A549 (cell line): Measurements from ENCODE around the gene DTNB. TPM values are rescaled to one million over a fixed set of nuclear protein-coding genes. Genes with fewer than 3 reads are reported as not detected.

ENCODE experiments used
- ATAC-seq, 2 experiments: fragments of 200-7000 bp in 1 of 2; fragments of >200 bp in 1 of 2; cut with Nextera tagmentation in 1 of 2; cut with Tn5 transposase in 1 of 2; 3 replicates each; pipeline versions ENCODE4 v1.8.0 to v1.9.1; 2018 to 2020; ENCODE audit warnings: mild to moderate bottlenecking in 1 of 2, moderate library complexity in 1 of 2
- CTCF ChIA-PET: fragments of 300-600 bp; sonication (Branson Sonifier 250); formaldehyde crosslinking; extraction: SDS; loops from one replicate; lab custom pipeline; 2021; ENCODE audit warnings: antibody characterized with exemption, inconsistent platforms; lab: Yijun Ruan, JAX
- POLR2A ChIA-PET: fragments of 350-600 bp; formaldehyde crosslinking; extraction: SDS; loops from one replicate; lab custom pipeline; 2021; ENCODE audit warnings: antibody characterized with exemption, inconsistent platforms; lab: Yijun Ruan, JAX
- DNase-seq, 2 experiments: peaks; one replicate each; pipeline versions ENCODE4 v3.0.0 to v3.0.0-alpha.2; 2011 to 2016; ENCODE audit warnings: low read depth in 1 of 2, low spot score in 1 of 2
- FAIRE-seq: peaks from 2 replicates; lab custom pipeline; 2011; peaks lifted over from hg19 to GRCh38; lab: Jason Lieb, UNC
- H3K27ac ChIP-seq, 2 experiments: fragments of >200 bp; sonication (Bioruptor Twin); formaldehyde crosslinking; 3 replicates each; pipeline ENCODE4 v1.5.1; 2016 to 2017
- H3K4me1 ChIP-seq: fragments of >200 bp; sonication (Bioruptor Twin); formaldehyde crosslinking; 3 replicates; pipeline ENCODE4 v1.6.1; 2016
- H3K4me2 ChIP-seq: fragments of >200 bp; sonication (Bioruptor Twin); formaldehyde crosslinking; 3 replicates; pipeline ENCODE4 v1.6.1; 2016
- H3K4me3 ChIP-seq: fragments of >200 bp; sonication (Bioruptor Twin); formaldehyde crosslinking; 3 replicates; pipeline ENCODE4 v1.5.1; 2016
- H3K9me3 ChIP-seq: fragments of >200 bp; sonication (Bioruptor Twin); formaldehyde crosslinking; 3 replicates; pipeline ENCODE4 v1.6.1; 2016
- CBX2 ChIP-seq: fragments of 200-600 bp; sonication (generic); IDR thresholded peaks from 2 replicates; pipeline ENCODE4 v1.6.1; 2016; ENCODE audit warnings: low read depth, mild to moderate bottlenecking, borderline replicate concordance
- CHD2 ChIP-seq: fragments of 150-350 bp; IDR thresholded peaks from 2 replicates; pipeline ENCODE4 v1.6.1; 2014; ENCODE audit warnings: low read length; ENCODE audit not compliant: partially characterized antibody
- E2F6 ChIP-seq: IDR thresholded peaks from 2 replicates; pipeline ENCODE4 v1.6.1; 2012; ENCODE audit warnings: low read depth, borderline replicate concordance
- EHF ChIP-seq: fragments of 250-450 bp; sonication (Bioruptor Pico); IDR thresholded peaks from 2 replicates; pipeline ENCODE4 v1.5.0; 2020; ENCODE audit warnings: mild to moderate bottlenecking
- EP300 ChIP-seq, 2 experiments: fragments of >200 bp; sonication (Bioruptor Twin); formaldehyde crosslinking; IDR thresholded peaks; 2 replicates in 1 of 2; 3 replicates in 1 of 2; pipeline ENCODE4 v1.6.1; 2016 to 2017
- FOSB ChIP-seq: fragments of 250-450 bp; sonication (Bioruptor Pico); IDR thresholded peaks from 2 replicates; pipeline ENCODE4 v1.5.0; 2020; ENCODE audit warnings: mild to moderate bottlenecking, moderate library complexity
- GATA3 ChIP-seq: IDR thresholded peaks from 2 replicates; pipeline ENCODE4 v1.6.1; 2012; ENCODE audit warnings: borderline replicate concordance
- HOXB5 ChIP-seq: fragments of 250-450 bp; sonication (Bioruptor Pico); IDR thresholded peaks from 2 replicates; pipeline ENCODE4 v1.5.0; 2020; ENCODE audit warnings: mild to moderate bottlenecking, moderate library complexity
- JUN ChIP-seq, 2 experiments: fragments of >200 bp; sonication (Bioruptor Twin); formaldehyde crosslinking; IDR thresholded peaks; 2 replicates in 1 of 2; 3 replicates in 1 of 2; pipeline ENCODE4 v1.6.1; 2016 to 2017
- MAFK ChIP-seq: fragments of 450-650 bp; IDR thresholded peaks from 2 replicates; pipeline ENCODE4 v1.6.1; 2014; ENCODE audit not compliant: partially characterized antibody
- MAZ ChIP-seq: fragments of 150-350 bp; IDR thresholded peaks from 2 replicates; pipeline ENCODE4 v1.6.1; 2014; ENCODE audit warnings: antibody characterized with exemption, low read depth, low read length, borderline replicate concordance
- NPAS2 ChIP-seq: fragments of 250-450 bp; sonication (Bioruptor Pico); IDR thresholded peaks from 2 replicates; pipeline ENCODE4 v1.8.0; 2022; ENCODE audit warnings: mild to moderate bottlenecking, moderate library complexity, borderline replicate concordance
- NR3C1 ChIP-seq: fragments of >200 bp; sonication (Bioruptor Twin); formaldehyde crosslinking; IDR thresholded peaks from 3 replicates; pipeline ENCODE4 v1.6.1; 2017
- PHF8 ChIP-seq: fragments of 200-600 bp; sonication (generic); IDR thresholded peaks from 2 replicates; pipeline ENCODE4 v1.6.1; 2016; ENCODE audit warnings: low read depth, mild to moderate bottlenecking, antibody characterized with exemption, moderate library complexity, borderline replicate concordance
- POLR2A ChIP-seq: IDR thresholded peaks from 2 replicates; pipeline ENCODE4 v1.6.1; 2012; ENCODE audit warnings: mild to moderate bottlenecking, low read length
- POLR2AphosphoS2 ChIP-seq: conservative IDR thresholded peaks from 2 replicates; pipeline ENCODE4 v1.6.1; 2012; ENCODE audit warnings: low read length, improper control_type of control experiment, inconsistent platforms
- RAD21 ChIP-seq, 2 experiments: fragments of >200 bp in 1 of 2; sonication (Bioruptor Twin) in 1 of 2; formaldehyde crosslinking in 1 of 2; IDR thresholded peaks in 1 of 2; conservative IDR thresholded peaks in 1 of 2; 2 replicates in 1 of 2; 3 replicates in 1 of 2; pipeline ENCODE4 v1.6.1; 2012 to 2018; ENCODE audit warnings: inconsistent platforms in 1 of 2
- RCOR1 ChIP-seq: fragments of 150-350 bp; IDR thresholded peaks from 2 replicates; pipeline ENCODE4 v1.6.1; 2014; ENCODE audit warnings: antibody characterized with exemption, low read length, low read depth
- REST ChIP-seq: fragments of 200-600 bp; sonication (generic); IDR thresholded peaks from 2 replicates; pipeline ENCODE4 v1.6.1; 2016; ENCODE audit warnings: antibody characterized with exemption, mild to moderate bottlenecking, moderate library complexity
- RFX5 ChIP-seq: fragments of 450-650 bp; IDR thresholded peaks from 2 replicates; pipeline ENCODE4 v1.7.1; 2014; ENCODE audit warnings: antibody characterized with exemption, mild to moderate bottlenecking, moderate library complexity
- RNF2 ChIP-seq: fragments of 200-600 bp; sonication (generic); IDR thresholded peaks from 2 replicates; pipeline ENCODE4 v1.6.1; 2016; ENCODE audit warnings: low read depth, mild to moderate bottlenecking, antibody characterized with exemption, moderate library complexity, borderline replicate concordance
- SREBF2 ChIP-seq: fragments of 450-650 bp; IDR thresholded peaks from 2 replicates; pipeline ENCODE4 v1.6.1; 2014; ENCODE audit warnings: mild to moderate bottlenecking, moderate library complexity
- ZNF302 ChIP-seq: fragments of 250-450 bp; sonication (Bioruptor Pico); IDR thresholded peaks from 2 replicates; pipeline ENCODE4 v1.9.0; 2021; ENCODE audit warnings: inconsistent platforms, mild to moderate bottlenecking, moderate library complexity
- ZSCAN20 ChIP-seq: fragments of 250-450 bp; sonication (Bioruptor Pico); IDR thresholded peaks from 2 replicates; pipeline ENCODE4 v1.8.0; 2022; ENCODE audit warnings: mild to moderate bottlenecking, moderate library complexity
- WGBS: methylation state at CpG from one replicate; pipeline ENCODE4 v1.1.6; 2017; ENCODE audit errors: missing lambda C conversion rate; 5-methylcytosine and 5-hydroxymethylcytosine counted together
- polyA plus RNA-seq, 4 experiments: library from polyadenylated mRNA; depleted of rRNA in 3 of 4; stranded (reverse); fragments of >200 nt; fragmentation: RNase III in 1 of 4; extraction: RNeasy Plus Mini Kit Qiagen cat#74134 plus additional on column Dnase treatment in 1 of 4; gene quantifications; 2 replicates in 3 of 4; 3 replicates in 1 of 4; pipeline ENCODE4 v1.2.3, GENCODE V29; 2011 to 2017
- TF ChIP-seq, protein P1 (sequence below): fragments of >200 bp; sonication (Bioruptor Twin); formaldehyde crosslinking; IDR thresholded peaks from 2 replicates; pipeline ENCODE4 v1.6.1; 2016
- TF ChIP-seq, protein P2 (sequence below): fragments of 250-450 bp; sonication (Bioruptor Pico); IDR thresholded peaks from 2 replicates; pipeline ENCODE4 v1.5.0; 2020; ENCODE audit warnings: low read depth, mild to moderate bottlenecking, moderate library complexity
- TF ChIP-seq, protein P3 (sequence below): fragments of >200 bp; sonication (Bioruptor Twin); formaldehyde crosslinking; IDR thresholded peaks from 3 replicates; pipeline ENCODE4 v1.6.1; 2016

DTNB gene
- polyA plus RNA-seq, 2 of the 4 experiments (the other 2 are of a cell fraction) = 11.2 to 32.6 TPM

GRCh38 chr2:25448808-25449207, 224.6 kb downstream of the DTNB start:
- Histone ChIP-seq H3K27ac (no peak overlapping the region), H3K9me3 (no peaks in the 10 kb centered on the region), H3K4me1 (no peaks in the 10 kb centered on the region)
- CTCF ChIA-PET = interaction anchor here (2.2 kb wide), 1 partner anchor 73 kb away, joined by 4 read pairs; no protein-coding TSS in a partner anchor
- no peak for DNase-seq
- WGBS = 80% methylated on average over 6 of the region's 6 CpGs
- TF ChIP-seq CBX2 (no peak), EP300 (IDR thresholded peaks at IDR 0.05) (no peak), EHF (CRISPR knock-in tag) (no peak), ZSCAN20 (CRISPR knock-in tag) (no peak), PHF8 (no peak), ZNF302 (CRISPR knock-in tag) (no peak), FOSB (no peak), SREBF2 (no peak), GATA3 (no peak), E2F6 (no peak), MAZ (no peak), CHD2 (no peak), RAD21 (conservative IDR thresholded peaks at IDR 0.05 in 1 of 2, IDR thresholded peaks at IDR 0.05 in 1 of 2) (no peak), HOXB5 (CRISPR knock-in tag) (no peak), MAFK (no peak), RFX5 (no peak), POLR2AphosphoS2 (no peak)
- TF ChIP-seq, all 56 proteins: peak for 0
- no peak for ATAC-seq
- no peak overlapping the region for H3K4me3 ChIP-seq
- no peak overlapping the region for H3K4me2 ChIP-seq
- no peak for FAIRE-seq
- POLR2A ChIA-PET = no interaction called here

GRCh38 chr2:25447018-25447417, 226.4 kb downstream of the DTNB start:
- WGBS = 92% methylated on average over 1 of the region's 1 CpG
- FAIRE-seq = no peak

DNA sequence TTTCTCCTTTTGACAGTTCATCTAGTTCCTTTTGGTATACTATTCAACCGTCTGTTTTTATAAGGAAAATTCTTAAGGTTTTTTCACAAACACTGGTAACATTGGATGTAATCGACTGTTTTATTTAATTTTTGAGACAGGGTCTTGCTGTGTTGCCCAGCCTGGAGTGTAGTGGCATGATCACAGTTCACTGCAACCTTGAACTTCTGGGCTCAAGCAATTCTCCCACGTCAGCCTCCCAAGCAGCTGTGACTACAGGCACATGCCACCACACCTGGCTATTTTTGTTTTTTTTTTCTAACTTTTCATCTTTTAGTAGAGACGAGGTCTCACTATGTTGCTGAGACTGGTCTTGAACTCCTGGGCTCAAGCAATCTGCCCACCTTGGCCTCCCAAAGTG, 227.3 kb downstream of the DTNB start:
- ATAC-seq (no peak), FAIRE-seq (no peak), DNase-seq (no peak)
- no peak overlapping the region for H3K4me2 ChIP-seq
- ChIA-PET CTCF (interaction anchor here (1.3 to 1.5 kb wide), 3 partner anchors 8 to 70 kb away, joined by 3 to 4 read pairs (median 3); no protein-coding TSS in a partner anchor), POLR2A (no interaction called here)
- H3K27ac ChIP-seq = no peak overlapping the region
- H3K4me1 ChIP-seq = no peaks in the 10 kb centered on the region
- H3K4me3 ChIP-seq = no peak overlapping the region
- 85% methylated on average over 4 of the region's 4 CpGs for WGBS
- H3K9me3 ChIP-seq = no peaks in the 10 kb centered on the region
- TF ChIP-seq, protein P1, sequence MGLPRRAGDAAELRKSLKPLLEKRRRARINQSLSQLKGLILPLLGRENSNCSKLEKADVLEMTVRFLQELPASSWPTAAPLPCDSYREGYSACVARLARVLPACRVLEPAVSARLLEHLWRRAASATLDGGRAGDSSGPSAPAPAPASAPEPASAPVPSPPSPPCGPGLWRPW = no peak
- no peak for TF ChIP-seq POLR2A
- TF ChIP-seq RAD21 (conservative IDR thresholded peaks at IDR 0.05 in 1 of 2, IDR thresholded peaks at IDR 0.05 in 1 of 2) = no peak
- TF ChIP-seq NPAS2 (CRISPR knock-in tag) = no peak
- TF ChIP-seq E2F6 = no peak
- TF ChIP-seq RCOR1 = no peak
- no peak for TF ChIP-seq JUN (IDR thresholded peaks at IDR 0.05)
- TF ChIP-seq ZNF302 (CRISPR knock-in tag) = no peak
- TF ChIP-seq, protein P2, sequence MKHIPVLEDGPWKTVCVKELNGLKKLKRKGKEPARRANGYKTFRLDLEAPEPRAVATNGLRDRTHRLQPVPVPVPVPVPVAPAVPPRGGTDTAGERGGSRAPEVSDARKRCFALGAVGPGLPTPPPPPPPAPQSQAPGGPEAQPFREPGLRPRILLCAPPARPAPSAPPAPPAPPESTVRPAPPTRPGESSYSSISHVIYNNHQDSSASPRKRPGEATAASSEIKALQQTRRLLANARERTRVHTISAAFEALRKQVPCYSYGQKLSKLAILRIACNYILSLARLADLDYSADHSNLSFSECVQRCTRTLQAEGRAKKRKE (CRISPR knock-in tag) = no peak
- no peak for TF ChIP-seq REST
- TF ChIP-seq RNF2 = no peak

More at GRCh38 chr2:25447018-25447417, 226.4 kb downstream of the DTNB start:
- DNase-seq = no peak
- POLR2A ChIA-PET = no interaction called here
- no peak for ATAC-seq
- Histone ChIP-seq H3K27ac (no peak overlapping the region), H3K4me3 (no peak overlapping the region), H3K4me1 (no peaks in the 10 kb centered on the region), H3K9me3 (no peaks in the 10 kb centered on the region), H3K4me2 (no peak overlapping the region)
- CTCF ChIA-PET = no interaction called here
- TF ChIP-seq, protein P3, sequence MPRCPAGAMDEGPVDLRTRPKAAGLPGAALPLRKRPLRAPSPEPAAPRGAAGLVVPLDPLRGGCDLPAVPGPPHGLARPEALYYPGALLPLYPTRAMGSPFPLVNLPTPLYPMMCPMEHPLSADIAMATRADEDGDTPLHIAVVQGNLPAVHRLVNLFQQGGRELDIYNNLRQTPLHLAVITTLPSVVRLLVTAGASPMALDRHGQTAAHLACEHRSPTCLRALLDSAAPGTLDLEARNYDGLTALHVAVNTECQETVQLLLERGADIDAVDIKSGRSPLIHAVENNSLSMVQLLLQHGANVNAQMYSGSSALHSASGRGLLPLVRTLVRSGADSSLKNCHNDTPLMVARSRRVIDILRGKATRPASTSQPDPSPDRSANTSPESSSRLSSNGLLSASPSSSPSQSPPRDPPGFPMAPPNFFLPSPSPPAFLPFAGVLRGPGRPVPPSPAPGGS = no peak
- TF ChIP-seq CBX2 (no peak), SREBF2 (no peak), NR3C1 (no peak), MAFK (peak; percentile 56)
